Measurements from ENCODE around the gene ERFL. TPM values are rescaled to one million over a fixed set of nuclear protein-coding genes. Genes with fewer than 3 reads are reported as not detected.
A peak's percentile ranks its signal among the peaks of the same experiment; 100 is the strongest.

The ERFL gene
- total and polyA plus RNA-seq, 2 of the 8 experiments (the other 6 are each of a cell fraction or from before 2014, with no cell fraction given) = 0.12 TPM; not detected in 1

GRCh38 chr19:41871573-41872383, 56.5 kb downstream of the ERFL start:
- no peak overlapping the region for H3K4me2 ChIP-seq (ENCODE audit: insufficient read depth in 1 of 2, low read depth in 2 of 2, low read length in 2 of 2)
- H3K27ac ChIP-seq (ENCODE audit: low read depth, low read length) = peak overlapping the region; percentile 41; the same call in 1 of the 2 replicates
- H2AFZ ChIP-seq (ENCODE audit: low read length) = no peak overlapping the region
- H3K79me2 ChIP-seq (ENCODE audit: control insufficient read depth in 1 of 2, insufficient read depth in 2 of 2, low read length in 2 of 2) = peaks cover 0 to 15% of the 10 kb centered on the region in 2 experiments; a peak in 1 of 4 replicates
- no peaks in the 10 kb centered on the region for H3K27me3 ChIP-seq (replicated peaks in 1 of 4; ENCODE audit: control insufficient read depth in 3 of 4, extremely low read depth in 1 of 4, insufficient read depth in 3 of 4, low read length in 3 of 4)
- peaks cover 21 to 53% (median 42%) of the 10 kb centered on the region in 4 experiments for H3K36me3 ChIP-seq (ENCODE audit: control insufficient read depth in 2 of 4, insufficient read depth in 4 of 4, low read length in 3 of 4)
- H3K56ac ChIP-seq (replicated peaks; ENCODE audit: insufficient read length, low read depth, low read length) = no peak overlapping the region
- peaks cover 5% of the 10 kb centered on the region for H3K79me1 ChIP-seq (ENCODE audit: low read depth, low read length)
- no peak for FAIRE-seq
- no peak for DNase-seq (ENCODE audit: low read depth in 1 of 2, low spot score in 2 of 2)
- H4K91ac ChIP-seq (replicated peaks; ENCODE audit: insufficient read length, low read length) = no peak overlapping the region
- no peak overlapping the region for H2BK12ac ChIP-seq (ENCODE audit: low read depth, low read length)
- no peak overlapping the region for H2BK20ac ChIP-seq (ENCODE audit: low read length)
- CTCF ChIA-PET (ENCODE audit: partially characterized antibody) = interaction anchor here (0.9 to 5.0 kb wide), 14 partner anchors 8 to 213 kb away, joined by 3 to 37 read pairs (median 10); partner anchors contain the start of genes RABAC1 and RPS19
- no peak overlapping the region for H2BK15ac ChIP-seq (ENCODE audit: low read length)
- no peak overlapping the region for H3K4me3 ChIP-seq (ENCODE audit: extremely low read depth in 1 of 4, insufficient read depth in 2 of 4, low read depth in 3 of 4, low read length in 4 of 4)
- no peak overlapping the region for H3K14ac ChIP-seq (ENCODE audit: insufficient read length)
- H3K23me2 ChIP-seq (ENCODE audit: low read depth, low read length) = no peaks in the 10 kb centered on the region
- no peak overlapping the region for H2BK120ac ChIP-seq (replicated peaks; ENCODE audit: low read depth, low read length)
- WGBS, 2 experiments (ENCODE audit: extremely low coverage in 1 of 2, insufficient coverage in 1 of 2, insufficient read length in 1 of 2, insufficient replicate concordance in 2 of 2, low coverage in 1 of 2, low lambda C conversion rate in 2 of 2, missing lambda C conversion rate in 1 of 2) = 86% methylated on average over 15 of the region's 16 CpGs; no CpG with 5 or more reads in 1 of the 2 experiments
- no peaks in the 10 kb centered on the region for H3K9me3 ChIP-seq (ENCODE audit: insufficient read depth in 2 of 2, low read depth in 1 of 2, low read length in 1 of 2)
- no peak overlapping the region for H2BK5ac ChIP-seq (ENCODE audit: low read depth, low read length)
- H2AK5ac ChIP-seq (ENCODE audit: low read depth, low read length) = no peak overlapping the region
- peaks cover 0 to 1% (median 0%) of the 10 kb centered on the region in 4 experiments; a peak in 3 of 7 replicates for H3K4me1 ChIP-seq (replicated peaks in 1 of 4; ENCODE audit: control insufficient read depth in 3 of 4, insufficient read depth in 4 of 4, low read length in 3 of 4)
- no peak overlapping the region for H3K18ac ChIP-seq (ENCODE audit: extremely low read depth, low read length)
- H3K4ac ChIP-seq (replicated peaks; ENCODE audit: insufficient read length, low read depth, low read length) = no peak overlapping the region
- peak overlapping the region; percentile 86; the same call in 1 of the 2 replicates for H4K8ac ChIP-seq (ENCODE audit: extremely low read depth, insufficient read depth, low read length)
- no peak overlapping the region for H3K9ac ChIP-seq (replicated peaks in 1 of 4; ENCODE audit: extremely low read depth in 1 of 4, low read depth in 3 of 4, low read length in 3 of 4)
- H4K5ac ChIP-seq (ENCODE audit: insufficient read length, low read depth, low read length) = no peak overlapping the region
- H3K23ac ChIP-seq (ENCODE audit: insufficient read length) = no peak overlapping the region
- H4K20me1 ChIP-seq (replicated peaks in 1 of 2; ENCODE audit: control insufficient read depth in 1 of 2, insufficient read depth in 2 of 2, low read length in 2 of 2) = peaks cover 23 to 32% of the 10 kb centered on the region in 2 experiments
- POLR2A ChIA-PET (ENCODE audit: partially characterized antibody) = interaction anchor here (0.8 to 13.9 kb wide), 17 partner anchors 7 to 92 kb away, joined by 4 to 298 read pairs (median 18); partner anchors contain the start of genes ARHGEF1, ERFL, RABAC1 and RPS19

Data from H1 (cell line).